GM18505 (cell line): Measurements from ENCODE around the gene CCAR1.
"Not testable (repeated sequence)": the region's sequence is repeated elsewhere in the genome, so short reads cannot be mapped to it uniquely, and the experiment has no call there.

Source experiments
- ATAC-seq: cut with Tn5 transposase; IDR thresholded peaks from one replicate; pipeline ENCODE4 v1.9.1; 2021; ENCODE audit not compliant: unreplicated experiment
- POLR2A ChIP-seq: IDR thresholded peaks from 4 replicates; pipeline ENCODE4 v1.6.1; 2011; ENCODE audit warnings: borderline replicate concordance; ENCODE audit not compliant: insufficient read depth, insufficient read length; ENCODE audit errors: extremely low read depth

CCAR1 gene

GRCh38 chr10:68828833-68829232 lies 107.8 kb downstream of the CCAR1 start:
- no peak for TF ChIP-seq POLR2A
- no peak for ATAC-seq

GRCh38 chr10:68829521-68829920 lies 108.5 kb downstream of the CCAR1 start:
- no peak for ATAC-seq
- TF ChIP-seq POLR2A = no peak

- ATAC-seq = no peak
- TF ChIP-seq POLR2A = no peak
Measured at GRCh38 chr10:68829952-68830351, 108.9 kb downstream of the CCAR1 start.

- no peak for TF ChIP-seq POLR2A
- ATAC-seq = no peak
Measured at GRCh38 chr10:68831961-68832455, 111.0 kb downstream of the CCAR1 start.

DNA sequence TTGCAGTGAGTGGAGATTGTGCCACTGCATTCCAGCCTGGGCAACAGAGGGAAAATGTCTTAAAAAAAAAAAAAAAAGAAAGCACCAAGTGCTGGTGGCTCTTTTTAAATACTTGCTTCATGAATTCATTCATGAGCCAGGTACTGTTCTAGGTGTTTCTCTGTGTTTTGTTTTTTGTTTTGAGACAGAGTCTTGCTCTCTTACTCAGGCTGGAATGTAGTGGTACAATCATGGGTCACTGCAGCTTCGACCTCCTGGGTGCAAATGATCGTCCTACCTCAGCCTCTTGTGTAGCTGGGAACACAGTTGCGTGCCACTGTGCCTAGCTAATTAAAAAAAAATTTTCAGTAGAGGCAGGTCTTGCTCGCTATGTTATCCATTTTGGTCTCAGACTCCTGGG lies 111.6 kb downstream of the CCAR1 start:
- ATAC-seq = no peak
- TF ChIP-seq POLR2A = no peak

DNA sequence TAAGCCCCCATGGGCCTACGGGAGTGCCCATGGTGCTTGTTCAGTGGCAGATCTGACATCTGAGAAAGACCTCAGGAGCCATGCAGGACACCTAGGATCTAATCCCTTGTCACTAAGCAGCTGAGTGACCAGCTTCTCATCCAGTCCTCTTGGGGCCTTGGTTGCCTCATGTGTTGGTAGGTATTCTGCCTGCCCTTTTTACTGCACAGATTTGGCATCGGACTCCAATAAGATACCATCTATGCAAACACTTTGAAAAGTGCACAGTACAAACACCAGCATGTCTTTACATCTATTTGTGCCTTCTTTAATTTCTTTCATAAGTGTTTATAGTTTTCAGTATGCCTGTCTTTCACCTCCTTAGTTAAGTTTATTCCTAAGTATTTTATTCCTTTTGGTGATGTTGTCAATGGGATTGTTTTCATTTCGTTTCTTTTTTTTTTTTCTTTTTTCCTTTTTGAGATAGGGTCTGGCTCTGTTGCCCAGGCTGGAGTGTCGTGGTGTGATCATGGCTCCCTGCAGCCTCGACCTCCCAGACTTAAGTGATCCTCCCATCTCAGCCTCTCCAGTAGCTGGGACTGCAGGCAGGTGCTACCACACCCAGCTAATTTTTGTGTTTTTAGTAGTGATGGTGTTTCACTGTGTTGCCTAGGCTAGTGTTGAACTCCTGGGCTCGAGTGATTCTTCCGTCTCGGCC lies 116.7 kb downstream of the CCAR1 start:
- no peak for TF ChIP-seq POLR2A
- ATAC-seq = no peak

DNA sequence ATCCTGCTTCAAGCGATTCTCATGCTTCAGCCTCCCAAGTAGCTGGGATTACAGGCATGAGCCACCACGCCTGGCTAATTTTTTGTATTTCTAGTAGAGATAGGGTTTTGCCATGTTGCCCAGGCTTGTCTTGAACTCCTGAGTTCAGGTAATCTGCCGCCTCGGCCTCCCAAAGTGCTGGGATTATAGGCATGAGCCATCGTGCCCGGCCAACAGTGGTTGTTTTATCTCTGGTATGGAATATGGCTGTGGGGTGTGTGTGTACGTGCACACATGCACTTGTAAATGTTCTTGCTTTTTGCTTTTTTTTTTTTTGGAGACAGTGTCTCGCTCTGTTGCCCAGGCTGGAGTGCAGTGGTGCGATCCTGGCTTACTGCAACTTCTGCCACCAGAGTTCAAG lies 119.6 kb downstream of the CCAR1 start:
- not testable (repeated sequence) for ATAC-seq
